ENCODE measurements around the gene PSME4.
"Not testable (repeated sequence)": the region's sequence is repeated elsewhere in the genome, so short reads cannot be mapped to it uniquely, and the experiment has no call there.

The PSME4 gene

GRCh38 chr2:53851052-53851757 lies 119.6 kb downstream of the PSME4 start:
- not testable (repeated sequence) for H3K36me3 Mint-ChIP-seq (ENCODE audit: low read depth); H3K27ac Mint-ChIP-seq; H3K27me3 Mint-ChIP-seq (ENCODE audit: low read depth); H3K9me3 Mint-ChIP-seq; H3K4me1 Mint-ChIP-seq (ENCODE audit: low read depth); H3K4me3 Mint-ChIP-seq

- Mint-ChIP-seq H3K4me1 (ENCODE audit: low read depth) (no peaks in the 10 kb centered on the region), H3K36me3 (ENCODE audit: low read depth) (peaks cover 2% of the 10 kb centered on the region), H3K27ac (no peak overlapping the region)
Measured at GRCh38 chr2:53848062-53848461, 122.7 kb downstream of the PSME4 start.

GRCh38 chr2:53843595-53843994 lies 127.2 kb downstream of the PSME4 start:
- no peaks in the 10 kb centered on the region for H3K4me1 Mint-ChIP-seq (ENCODE audit: low read depth)
- no peak overlapping the region for H3K4me3 Mint-ChIP-seq
- no peaks in the 10 kb centered on the region for H3K36me3 Mint-ChIP-seq (ENCODE audit: low read depth)
- no peaks in the 10 kb centered on the region for H3K9me3 Mint-ChIP-seq
- no peaks in the 10 kb centered on the region for H3K27me3 Mint-ChIP-seq (ENCODE audit: low read depth)
- no peak overlapping the region for H3K27ac Mint-ChIP-seq

More at GRCh38 chr2:53848062-53848461, 122.7 kb downstream of the PSME4 start:
- Mint-ChIP-seq H3K9me3 (no peaks in the 10 kb centered on the region), H3K4me3 (no peak overlapping the region), H3K27me3 (ENCODE audit: low read depth) (no peaks in the 10 kb centered on the region)

- Mint-ChIP-seq H3K9me3 (no peaks in the 10 kb centered on the region), H3K27me3 (ENCODE audit: low read depth) (no peaks in the 10 kb centered on the region), H3K36me3 (ENCODE audit: low read depth) (no peaks in the 10 kb centered on the region), H3K4me1 (ENCODE audit: low read depth) (no peaks in the 10 kb centered on the region), H3K4me3 (no peak overlapping the region), H3K27ac (no peak overlapping the region)
Measured at GRCh38 chr2:53842891-53843290, 127.9 kb downstream of the PSME4 start.

- not testable (repeated sequence) for H3K27ac Mint-ChIP-seq; H3K36me3 Mint-ChIP-seq (ENCODE audit: low read depth); H3K27me3 Mint-ChIP-seq (ENCODE audit: low read depth); H3K4me1 Mint-ChIP-seq (ENCODE audit: low read depth); H3K9me3 Mint-ChIP-seq; H3K4me3 Mint-ChIP-seq
Measured at GRCh38 chr2:53841651-53842050, 129.1 kb downstream of the PSME4 start.

GRCh38 chr2:53840580-53840979 lies 130.2 kb downstream of the PSME4 start:
- no peak overlapping the region for H3K27ac Mint-ChIP-seq
- no peaks in the 10 kb centered on the region for H3K27me3 Mint-ChIP-seq (ENCODE audit: low read depth)
- H3K36me3 Mint-ChIP-seq (ENCODE audit: low read depth) = no peaks in the 10 kb centered on the region
- H3K9me3 Mint-ChIP-seq = no peaks in the 10 kb centered on the region
- no peaks in the 10 kb centered on the region for H3K4me1 Mint-ChIP-seq (ENCODE audit: low read depth)
- no peak overlapping the region for H3K4me3 Mint-ChIP-seq

- H3K27ac Mint-ChIP-seq; H3K4me1 Mint-ChIP-seq (ENCODE audit: low read depth); H3K9me3 Mint-ChIP-seq; H3K4me3 Mint-ChIP-seq; H3K36me3 Mint-ChIP-seq (ENCODE audit: low read depth); H3K27me3 Mint-ChIP-seq (ENCODE audit: low read depth): not testable (repeated sequence)
Measured at GRCh38 chr2:53829980-53830290, 140.9 kb downstream of the PSME4 start.

- Mint-ChIP-seq H3K36me3 (ENCODE audit: low read depth) (no peaks in the 10 kb centered on the region), H3K27me3 (ENCODE audit: low read depth) (no peaks in the 10 kb centered on the region), H3K9me3 (no peaks in the 10 kb centered on the region), H3K27ac (no peak overlapping the region), H3K4me3 (no peak overlapping the region), H3K4me1 (ENCODE audit: low read depth) (no peaks in the 10 kb centered on the region)
Measured at GRCh38 chr2:53829273-53829979, 141.4 kb downstream of the PSME4 start.

- Mint-ChIP-seq H3K4me1 (ENCODE audit: low read depth) (no peaks in the 10 kb centered on the region), H3K36me3 (ENCODE audit: low read depth) (no peaks in the 10 kb centered on the region), H3K27me3 (ENCODE audit: low read depth) (no peaks in the 10 kb centered on the region), H3K4me3 (no peak overlapping the region), H3K27ac (no peak overlapping the region), H3K9me3 (no peaks in the 10 kb centered on the region)
Measured at GRCh38 chr2:53828331-53828730, 142.5 kb downstream of the PSME4 start.

- Mint-ChIP-seq H3K4me3 (no peak overlapping the region), H3K36me3 (ENCODE audit: low read depth) (no peaks in the 10 kb centered on the region), H3K9me3 (no peaks in the 10 kb centered on the region), H3K4me1 (ENCODE audit: low read depth) (no peaks in the 10 kb centered on the region), H3K27me3 (ENCODE audit: low read depth) (no peaks in the 10 kb centered on the region), H3K27ac (no peak overlapping the region)
Measured at GRCh38 chr2:53827398-53828175, 143.2 kb downstream of the PSME4 start.

- Mint-ChIP-seq H3K4me1 (ENCODE audit: low read depth) (no peaks in the 10 kb centered on the region), H3K9me3 (no peaks in the 10 kb centered on the region), H3K4me3 (no peak overlapping the region), H3K27me3 (ENCODE audit: low read depth) (no peaks in the 10 kb centered on the region), H3K27ac (no peak overlapping the region), H3K36me3 (ENCODE audit: low read depth) (no peaks in the 10 kb centered on the region)
Measured at GRCh38 chr2:53826587-53827397, 144.0 kb downstream of the PSME4 start.

- no peaks in the 10 kb centered on the region for H3K36me3 Mint-ChIP-seq (ENCODE audit: low read depth)
- no peaks in the 10 kb centered on the region for H3K4me1 Mint-ChIP-seq (ENCODE audit: low read depth)
- H3K4me3 Mint-ChIP-seq = no peak overlapping the region
- no peak overlapping the region for H3K27ac Mint-ChIP-seq
- H3K9me3 Mint-ChIP-seq = no peaks in the 10 kb centered on the region
- H3K27me3 Mint-ChIP-seq (ENCODE audit: low read depth) = no peaks in the 10 kb centered on the region
Measured at GRCh38 chr2:53826030-53826410, 144.8 kb downstream of the PSME4 start.

- H3K27ac Mint-ChIP-seq; H3K4me1 Mint-ChIP-seq (ENCODE audit: low read depth); H3K36me3 Mint-ChIP-seq (ENCODE audit: low read depth); H3K4me3 Mint-ChIP-seq; H3K27me3 Mint-ChIP-seq (ENCODE audit: low read depth); H3K9me3 Mint-ChIP-seq: not testable (repeated sequence)
Measured at GRCh38 chr2:53823639-53824038, 147.2 kb downstream of the PSME4 start.

GRCh38 chr2:53821810-53822209 lies 149.0 kb downstream of the PSME4 start:
- Mint-ChIP-seq H3K27ac (no peak overlapping the region), H3K4me3 (no peak overlapping the region), H3K9me3 (no peaks in the 10 kb centered on the region), H3K4me1 (ENCODE audit: low read depth) (no peaks in the 10 kb centered on the region), H3K27me3 (ENCODE audit: low read depth) (no peaks in the 10 kb centered on the region), H3K36me3 (ENCODE audit: low read depth) (peaks cover 13% of the 10 kb centered on the region)

All from T-helper 1 cell treated with Interleukin-12 subunit alpha and Interleukin-12 subunit beta and Interleukin-4 antibody, amounts not matched to agents 30 μg/mL and 1 μg/mL, for 36 hours (primary cell).